Dermis blood vessel endothelial cell (primary cell): Measurements from ENCODE around the gene ABI3BP. TPM values are rescaled to one million over a fixed set of nuclear protein-coding genes. Genes with fewer than 3 reads are reported as not detected.

Source experiments
- DNase-seq: peaks from one replicate; pipeline ENCODE4 v3.0.0; 2010
- total RNA-seq: library from RNA; depleted of rRNA; stranded (reverse); fragments of >200 nt; gene quantifications from 2 replicates; pipeline ENCODE4 v1.2.3, GENCODE V29; 2014

The ABI3BP gene
- total RNA-seq, 1 donor from 2014 or later: 9.5 TPM

DNA sequence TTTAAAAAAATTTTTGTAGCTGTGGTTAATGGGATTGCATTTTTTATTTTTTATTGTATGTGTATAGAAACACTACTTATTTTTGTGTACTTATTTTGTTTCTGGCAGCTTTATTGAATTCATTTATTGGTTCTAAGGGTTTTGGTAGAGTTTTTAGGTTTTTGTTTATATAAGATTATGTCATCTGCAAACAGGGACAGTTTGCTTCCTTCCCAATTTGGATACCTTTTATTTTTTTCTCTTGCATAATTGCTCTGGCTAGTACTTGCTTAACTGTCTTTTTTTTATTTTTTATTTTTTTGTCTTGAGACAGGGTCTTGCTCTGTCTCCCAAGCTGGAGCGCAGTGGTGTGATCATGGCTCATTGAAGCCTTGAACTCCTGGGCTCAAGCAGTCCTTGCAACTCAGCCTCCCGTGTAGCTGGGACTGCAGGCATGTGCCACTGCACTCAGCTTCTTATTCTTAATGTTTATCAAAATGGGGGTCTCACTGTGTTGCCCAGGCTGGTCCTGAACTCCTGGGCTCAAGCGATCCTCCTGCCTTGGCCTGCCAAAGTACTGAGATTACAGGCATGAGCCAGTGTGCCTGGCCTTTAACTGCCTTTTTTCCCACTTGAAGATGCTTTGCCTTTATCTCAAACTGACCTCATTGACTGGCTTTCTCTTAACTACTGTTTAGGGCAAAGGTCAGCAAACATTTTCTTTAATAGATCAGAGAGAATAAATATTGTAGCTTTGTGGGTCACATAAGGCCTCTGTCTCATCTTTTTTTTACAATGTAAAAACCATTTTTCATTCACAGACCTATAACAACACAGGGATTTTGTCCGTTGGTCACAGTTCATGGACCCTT, 275.4 kb downstream of the ABI3BP start:
- DNase-seq: no peak

DNA sequence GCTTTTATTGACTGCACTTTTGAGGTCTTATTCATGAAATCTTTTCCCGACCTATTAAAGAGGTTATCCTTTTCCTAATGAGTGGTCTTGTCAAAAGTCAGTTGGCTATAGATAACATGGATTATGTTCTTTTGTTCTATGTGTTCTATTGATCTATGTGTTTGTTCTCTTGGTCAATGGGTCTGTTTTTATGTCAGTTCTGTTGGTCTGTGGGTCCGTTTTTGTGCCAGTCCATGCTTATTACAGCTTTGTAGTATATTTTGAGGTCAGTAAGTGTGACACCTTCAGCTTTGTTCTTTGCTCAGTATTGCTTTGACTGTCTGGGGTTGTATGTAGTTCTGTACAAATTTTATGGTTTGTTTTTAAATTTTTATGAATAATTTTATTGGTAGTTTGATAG, 276.2 kb downstream of the ABI3BP start:
- DNase-seq: no peak

DNA sequence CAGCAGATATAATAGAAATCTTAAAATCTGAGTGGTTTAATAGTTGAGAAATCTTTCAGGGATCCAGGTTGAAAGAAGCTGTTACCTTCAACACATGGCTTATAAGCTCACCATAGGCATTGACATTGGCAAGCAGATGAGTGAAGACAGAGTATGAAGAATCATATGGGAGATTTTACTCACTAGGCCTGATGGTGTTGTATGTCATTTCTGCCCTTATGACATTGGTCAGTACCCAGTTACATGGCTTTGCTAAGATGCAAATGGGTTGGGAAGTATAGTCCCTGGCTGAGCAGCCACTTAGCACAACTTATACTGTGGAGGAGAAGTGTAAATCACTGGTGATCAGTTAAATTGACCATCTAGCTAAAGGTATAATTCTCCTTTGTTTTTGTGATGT, 278.0 kb downstream of the ABI3BP start:
- no peak for DNase-seq

DNA sequence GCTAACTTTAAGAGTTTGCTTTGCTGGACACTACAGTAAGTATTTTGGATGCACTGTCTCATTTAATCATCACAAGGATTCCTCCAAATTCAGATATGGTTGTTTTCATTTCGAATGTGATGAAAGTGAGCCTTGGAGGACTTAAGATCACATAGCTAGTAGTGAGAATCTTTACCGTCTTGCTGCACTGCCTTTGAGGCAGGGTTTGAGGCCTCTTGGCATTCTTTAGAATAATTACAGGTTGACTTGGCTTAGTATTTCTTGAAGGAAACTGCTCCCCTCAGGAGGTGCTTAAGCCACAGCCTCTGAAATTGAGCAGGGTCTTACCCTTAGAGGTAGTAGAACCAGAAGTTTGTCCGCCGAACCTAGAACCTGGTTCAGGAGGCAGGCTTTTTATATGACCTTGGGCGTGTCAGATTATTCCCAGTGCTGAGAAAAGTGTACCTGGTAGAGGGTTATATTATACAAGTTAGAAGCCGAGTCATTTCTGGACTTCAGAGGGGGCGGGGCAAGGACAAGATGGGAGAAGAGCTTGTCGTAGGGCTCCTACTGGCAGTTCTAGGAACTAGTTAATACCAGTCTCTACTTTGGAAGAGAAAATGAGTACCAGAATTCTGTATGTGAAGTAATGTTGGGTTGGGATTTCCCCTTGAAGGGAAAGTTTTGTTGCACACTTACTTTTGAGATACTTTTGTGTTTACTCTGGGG, 282.8 kb downstream of the ABI3BP start:
- peak; percentile 70 for DNase-seq

DNA sequence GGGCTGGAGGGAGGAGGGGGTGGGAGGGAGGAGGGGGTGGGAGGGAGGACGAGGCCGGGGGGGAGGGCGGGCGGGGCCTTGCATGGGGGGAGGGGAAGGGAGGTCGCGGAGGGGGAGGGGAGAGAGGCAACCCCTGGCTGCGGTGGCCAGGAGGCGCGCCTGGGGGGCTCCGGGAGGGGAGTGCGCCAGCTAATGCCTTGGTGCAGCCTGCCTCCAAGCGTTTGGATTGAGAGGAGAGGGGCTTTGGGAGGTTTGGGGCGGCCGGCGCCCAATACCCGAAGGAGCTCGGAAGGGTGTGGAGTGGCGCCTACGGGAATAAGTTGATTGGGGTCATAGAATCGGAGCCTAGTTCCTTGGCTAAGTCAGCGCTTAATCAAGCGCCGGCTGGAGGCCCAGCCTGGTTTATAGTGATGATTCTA, 283.4 kb downstream of the ABI3BP start:
- peak; percentile 55 for DNase-seq

DNA sequence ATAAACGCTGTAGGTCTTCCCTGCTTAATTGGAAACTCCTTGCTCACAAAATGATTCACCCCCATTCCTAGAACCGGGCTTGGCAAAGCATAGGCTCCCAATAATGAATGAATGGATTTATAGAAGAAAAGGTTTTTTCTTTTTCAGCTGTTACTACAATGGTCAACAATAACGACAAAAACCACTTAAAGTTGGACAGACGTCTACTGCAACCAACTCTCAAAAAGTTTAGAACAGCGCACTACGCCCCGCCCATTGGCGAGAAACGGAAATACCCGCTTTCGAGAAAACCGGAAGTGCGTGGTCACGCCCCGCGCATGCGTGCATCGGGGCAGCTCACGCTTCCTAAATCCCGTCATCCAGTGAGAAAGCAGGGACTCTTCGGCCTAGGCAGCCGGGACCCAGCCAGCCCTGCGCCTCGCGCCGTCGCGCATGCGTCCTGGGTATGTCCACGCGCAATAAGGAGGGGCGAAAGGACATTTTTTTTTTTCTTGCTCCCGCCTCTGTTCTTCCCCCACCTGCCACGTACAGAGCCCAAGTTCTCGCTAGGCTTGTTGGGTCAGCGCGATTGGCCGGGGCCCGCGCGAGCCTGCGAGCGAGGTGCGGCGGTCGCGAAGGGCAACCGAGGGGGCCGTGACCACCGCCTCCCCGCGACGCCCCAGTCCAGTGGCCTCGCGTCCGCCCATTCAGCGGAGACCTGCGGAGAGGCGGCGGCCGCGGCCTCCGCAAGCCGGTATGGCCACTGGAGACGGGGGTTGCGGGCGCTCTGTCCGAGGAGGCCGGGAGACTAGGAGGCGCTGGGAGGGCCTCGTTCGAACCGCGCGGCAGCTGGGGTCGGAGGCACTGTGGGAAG, 284.0 kb downstream of the ABI3BP start, which contains the start of gene TFG:
TFG (plus strand) TSS at position 506 of the 853 bp plus-strand sequence. CDS start 4,192 bp downstream, outside the sequence.
- DNase-seq: peak; percentile 99

DNA sequence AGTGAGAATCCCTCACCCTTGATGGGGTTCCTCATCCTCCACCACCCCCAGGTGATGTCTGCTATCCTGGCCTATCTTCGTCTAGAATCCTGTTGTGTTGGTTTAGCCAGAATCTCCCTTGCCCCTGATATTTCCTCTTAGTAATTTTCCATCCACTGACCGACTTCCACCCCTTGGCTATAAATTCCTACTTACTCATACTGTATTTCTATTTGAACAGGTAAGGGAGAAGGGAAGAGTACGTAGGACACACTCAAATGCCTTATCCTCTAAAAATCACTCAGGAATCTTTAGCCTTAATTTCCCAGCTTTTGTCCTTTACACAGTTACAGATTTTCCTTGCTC, 284.6 kb downstream of the ABI3BP start:
- peak; percentile 4 for DNase-seq

DNA sequence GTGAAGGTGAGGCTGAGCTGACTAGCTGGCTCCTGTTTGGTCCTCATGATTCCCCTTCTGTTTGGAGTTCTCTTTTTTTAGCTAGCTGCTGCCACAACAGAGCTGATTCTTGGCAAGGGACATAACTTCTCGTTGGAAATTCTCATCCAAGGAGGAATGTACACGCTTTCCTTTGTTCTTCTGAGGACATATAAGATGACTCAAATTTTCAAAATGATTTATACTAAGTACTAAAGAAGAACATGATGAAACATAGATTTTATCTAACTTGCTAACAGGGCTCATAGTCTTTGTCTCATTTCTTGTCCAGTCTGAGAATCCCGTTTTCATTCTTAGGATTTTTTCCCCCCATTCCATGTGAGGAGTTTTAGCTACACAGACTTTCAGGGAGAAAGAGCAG, 286.9 kb downstream of the ABI3BP start:
- no peak for DNase-seq

DNA sequence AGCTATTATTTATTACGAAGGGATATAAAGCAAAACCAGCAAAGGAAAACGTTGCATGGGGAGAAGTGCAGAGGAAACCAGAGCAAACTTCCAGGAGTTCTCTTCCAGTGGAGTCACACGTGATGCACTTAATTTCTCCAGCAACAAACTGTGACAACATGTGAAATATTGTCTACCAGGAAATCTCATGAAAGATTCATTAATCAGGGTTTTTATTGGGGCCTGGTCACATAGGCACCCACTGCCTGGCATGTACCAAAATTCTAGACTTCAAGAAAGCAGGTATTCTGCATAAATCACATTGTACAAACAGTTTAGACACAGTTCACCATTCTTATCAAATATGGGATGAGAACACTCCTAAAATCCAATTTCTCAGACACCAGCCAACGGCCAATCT, 289.4 kb downstream of the ABI3BP start:
- DNase-seq: no peak

DNA sequence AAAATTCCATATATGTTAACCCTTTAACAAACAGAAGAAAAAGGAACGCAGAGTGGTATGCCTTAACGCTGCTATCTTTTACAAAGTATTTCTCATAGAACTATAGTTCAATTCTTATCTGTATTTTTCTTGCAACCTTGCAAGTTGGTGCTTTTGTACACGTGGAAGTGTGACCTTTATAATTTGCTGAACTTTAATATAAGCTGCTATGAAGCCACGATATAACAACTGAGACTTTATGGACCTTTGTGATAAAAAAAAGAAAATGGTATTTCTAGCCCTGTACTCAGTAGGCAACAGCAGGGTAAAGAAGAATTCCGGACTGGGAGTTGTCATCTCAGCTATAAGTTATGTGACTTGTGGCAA, 290.3 kb downstream of the ABI3BP start:
- DNase-seq: no peak

DNA sequence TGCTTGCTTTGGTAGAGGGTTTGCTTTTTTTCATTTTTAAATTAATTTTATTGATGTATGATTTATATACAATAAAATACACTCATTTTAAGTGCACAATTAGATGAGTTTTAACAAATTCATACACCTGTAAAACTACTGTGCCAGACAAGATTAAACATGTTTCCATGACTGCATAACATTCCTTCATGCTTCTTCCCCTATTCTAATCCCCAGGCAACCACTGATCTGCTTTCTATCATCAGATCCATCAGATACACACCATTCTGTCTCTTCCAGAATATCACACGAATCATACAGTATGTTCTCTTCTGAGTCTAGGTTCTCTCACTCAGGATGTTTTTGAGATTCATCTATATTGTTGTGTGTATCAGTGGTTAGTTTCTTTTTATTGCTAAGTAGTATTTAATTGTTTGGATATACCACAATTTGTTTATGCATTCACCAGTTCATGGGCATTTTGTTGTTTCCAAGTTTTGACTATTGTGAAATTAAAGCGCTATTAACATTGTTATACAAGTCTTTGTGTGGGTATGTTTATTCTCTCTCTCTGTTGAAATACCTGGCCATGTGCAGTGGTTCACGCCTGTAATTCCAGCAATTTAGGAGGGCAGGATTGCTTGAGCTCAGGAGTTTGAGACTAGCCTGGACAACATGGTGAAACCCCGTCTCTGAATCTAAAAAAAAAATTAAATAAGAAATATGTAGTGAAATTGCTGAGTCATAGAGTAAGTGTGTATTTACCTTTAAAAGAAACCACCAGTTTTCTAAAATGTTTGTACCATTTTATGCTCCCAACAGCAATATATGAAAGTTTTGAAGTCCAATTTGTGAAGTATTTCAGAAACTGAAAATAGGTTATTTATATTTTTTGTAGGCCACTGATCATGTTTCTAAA, 290.9 kb downstream of the ABI3BP start:
- no peak for DNase-seq

DNA sequence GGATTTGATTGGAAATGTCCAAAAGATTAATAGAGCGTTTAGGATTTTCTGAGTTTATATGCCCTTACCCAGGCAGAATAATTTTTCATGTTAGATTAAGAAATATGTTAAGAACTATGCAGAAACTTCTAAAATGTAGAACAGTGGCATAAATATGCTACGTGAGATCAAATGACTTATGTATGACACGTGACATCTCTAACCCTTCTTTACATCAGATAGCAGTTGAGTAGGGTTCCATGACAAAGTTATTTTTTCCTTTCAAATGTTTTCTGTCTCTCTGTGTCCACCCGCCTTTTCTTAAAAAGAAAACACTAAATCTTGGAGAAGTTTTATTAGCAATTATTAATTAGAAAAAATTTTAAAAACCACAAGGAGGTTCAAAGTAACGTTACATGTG, 292.5 kb downstream of the ABI3BP start:
- DNase-seq: no peak
